ENCODE results near the gene C16orf82. TPM values are rescaled to one million over a fixed set of nuclear protein-coding genes. Genes with fewer than 3 reads are reported as not detected.

Gene C16orf82
- total RNA-seq, 2 experiments from 2014 or later = not detected

GRCh38 chr16:27111486-27111885, 44.8 kb downstream of the C16orf82 start:
- Mint-ChIP-seq H3K27me3 (no peaks in the 10 kb centered on the region), H3K36me3 (ENCODE audit: low read depth) (no peaks in the 10 kb centered on the region), H3K9me3 (peaks cover 3% of the 10 kb centered on the region), H3K27ac (peak overlapping the region; percentile 64), H3K4me3 (no peak overlapping the region), H3K4me1 (ENCODE audit: low read depth) (no peaks in the 10 kb centered on the region)
- no peaks in the 10 kb centered on the region for H3K36me3 ChIP-seq (ENCODE audit: insufficient read depth, low read length)
- H3K4me1 ChIP-seq (ENCODE audit: insufficient read depth, low read length) = peaks cover 19% of the 10 kb centered on the region
- TF ChIP-seq, protein P1, sequence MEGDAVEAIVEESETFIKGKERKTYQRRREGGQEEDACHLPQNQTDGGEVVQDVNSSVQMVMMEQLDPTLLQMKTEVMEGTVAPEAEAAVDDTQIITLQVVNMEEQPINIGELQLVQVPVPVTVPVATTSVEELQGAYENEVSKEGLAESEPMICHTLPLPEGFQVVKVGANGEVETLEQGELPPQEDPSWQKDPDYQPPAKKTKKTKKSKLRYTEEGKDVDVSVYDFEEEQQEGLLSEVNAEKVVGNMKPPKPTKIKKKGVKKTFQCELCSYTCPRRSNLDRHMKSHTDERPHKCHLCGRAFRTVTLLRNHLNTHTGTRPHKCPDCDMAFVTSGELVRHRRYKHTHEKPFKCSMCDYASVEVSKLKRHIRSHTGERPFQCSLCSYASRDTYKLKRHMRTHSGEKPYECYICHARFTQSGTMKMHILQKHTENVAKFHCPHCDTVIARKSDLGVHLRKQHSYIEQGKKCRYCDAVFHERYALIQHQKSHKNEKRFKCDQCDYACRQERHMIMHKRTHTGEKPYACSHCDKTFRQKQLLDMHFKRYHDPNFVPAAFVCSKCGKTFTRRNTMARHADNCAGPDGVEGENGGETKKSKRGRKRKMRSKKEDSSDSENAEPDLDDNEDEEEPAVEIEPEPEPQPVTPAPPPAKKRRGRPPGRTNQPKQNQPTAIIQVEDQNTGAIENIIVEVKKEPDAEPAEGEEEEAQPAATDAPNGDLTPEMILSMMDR (IDR thresholded peaks at IDR 0.05) = no peak
- DNase-seq (no peak), ATAC-seq (ENCODE audit: poor library complexity) (no peak)
- CTCF ChIA-PET = interaction anchor here (0.8 kb wide), 1 partner anchor 15 kb away, joined by 3 read pairs; no protein-coding TSS in a partner anchor
- intact Hi-C loops (cut with DNase I, micrococcal nuclease) = no loop called here
- POLR2A ChIA-PET = no interaction called here
- H3K27ac ChIP-seq (ENCODE audit: low read depth in 1 of 2, low read length in 2 of 2) = no peak overlapping the region
- H3K4me3 ChIP-seq (ENCODE audit: low read length) = no peak overlapping the region
- H3K9me3 ChIP-seq (ENCODE audit: control insufficient read depth in 1 of 2, insufficient read depth in 1 of 2, low read length in 2 of 2) = peaks cover 0 to 10% of the 10 kb centered on the region in 2 experiments
- no peaks in the 10 kb centered on the region for H3K27me3 ChIP-seq (ENCODE audit: control insufficient read depth in 1 of 2, insufficient read depth in 2 of 2, low read length in 2 of 2)

DNA sequence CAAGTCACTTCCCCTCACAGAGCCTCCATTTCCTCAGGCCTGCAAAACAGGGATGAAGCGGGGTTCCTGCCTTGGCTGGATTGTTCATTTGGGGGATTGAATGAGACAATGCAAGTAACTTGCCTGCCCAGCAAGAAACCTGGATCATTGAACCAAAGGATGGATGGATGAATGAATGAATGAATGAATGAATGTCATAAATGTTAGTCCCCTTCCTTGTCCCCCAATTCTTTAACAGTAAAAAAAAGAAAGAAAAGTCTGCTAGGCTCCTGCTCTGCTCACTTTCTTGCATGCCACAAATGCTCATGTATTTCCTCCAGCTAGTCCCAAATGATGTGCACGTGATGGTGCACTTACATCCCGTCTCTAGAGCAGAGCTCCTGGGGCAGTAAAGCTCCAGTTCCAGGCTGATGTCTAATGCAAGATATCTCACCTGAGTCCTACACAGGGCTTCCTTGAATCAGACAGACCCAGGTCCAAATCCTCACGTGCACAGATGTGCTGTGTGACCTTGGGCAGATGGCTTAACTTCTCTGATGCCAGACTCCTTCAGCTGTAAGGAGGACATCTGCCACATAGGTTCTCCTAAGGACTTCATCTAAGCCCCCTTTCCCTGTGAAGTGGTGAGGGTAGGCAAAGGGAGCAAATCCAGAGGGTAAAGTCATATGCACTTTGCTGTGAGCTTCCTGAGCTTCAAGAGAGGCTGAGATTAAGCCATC, 45.5 kb downstream of the C16orf82 start:
- H3K4me1 ChIP-seq (ENCODE audit: insufficient read depth, low read length) = peaks cover 19% of the 10 kb centered on the region
- TF ChIP-seq, protein P1 (IDR thresholded peaks at IDR 0.05) = no peak
- H3K36me3 ChIP-seq (ENCODE audit: insufficient read depth, low read length) = no peaks in the 10 kb centered on the region
- Mint-ChIP-seq H3K27me3 (no peaks in the 10 kb centered on the region), H3K9me3 (peaks cover 3% of the 10 kb centered on the region), H3K27ac (no peak overlapping the region), H3K36me3 (ENCODE audit: low read depth) (no peaks in the 10 kb centered on the region), H3K4me1 (ENCODE audit: low read depth) (no peaks in the 10 kb centered on the region), H3K4me3 (no peak overlapping the region)
- ChIA-PET POLR2A (interaction anchor here (0.7 kb wide), 1 partner anchor 350 kb away, joined by 3 read pairs; no protein-coding TSS in a partner anchor), CTCF (interaction anchor here (0.8 kb wide), 1 partner anchor 16 kb away, joined by 3 read pairs; no protein-coding TSS in a partner anchor)
- H3K27me3 ChIP-seq (ENCODE audit: control insufficient read depth in 1 of 2, insufficient read depth in 2 of 2, low read length in 2 of 2) = no peaks in the 10 kb centered on the region
- intact Hi-C loops (cut with DNase I, micrococcal nuclease) = no loop called here
- peaks cover 0 to 10% of the 10 kb centered on the region in 2 experiments for H3K9me3 ChIP-seq (ENCODE audit: control insufficient read depth in 1 of 2, insufficient read depth in 1 of 2, low read length in 2 of 2)
- H3K27ac ChIP-seq (ENCODE audit: low read depth in 1 of 2, low read length in 2 of 2) = no peak overlapping the region
- ATAC-seq (ENCODE audit: poor library complexity) (no peak), DNase-seq (no peak)
- no peak overlapping the region for H3K4me3 ChIP-seq (ENCODE audit: low read length)

DNA sequence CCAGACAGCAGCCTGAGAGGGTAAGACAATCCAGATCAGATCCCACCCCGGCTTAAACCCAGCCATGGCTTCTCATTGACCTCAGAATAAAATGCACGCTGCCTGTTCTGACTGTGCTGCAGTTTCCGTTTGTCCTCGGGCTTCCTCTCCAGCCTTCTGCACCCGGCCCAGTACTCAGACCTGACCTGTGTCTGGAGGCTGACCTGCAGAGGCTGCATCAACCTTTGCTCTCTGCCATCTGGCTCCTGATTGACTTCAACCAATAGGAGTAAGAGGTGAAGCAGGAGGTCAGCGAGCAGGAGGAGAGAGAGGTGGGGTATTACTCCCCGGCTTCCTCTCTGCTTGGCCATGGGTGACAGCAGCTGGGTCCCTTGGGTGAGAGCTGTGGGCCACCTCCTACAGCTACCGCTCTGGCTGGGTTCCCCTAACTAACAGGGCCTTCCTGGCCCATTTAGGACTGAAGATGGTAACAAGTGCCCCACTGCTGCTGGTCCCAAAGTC, 46.7 kb downstream of the C16orf82 start:
- peaks cover 19% of the 10 kb centered on the region for H3K4me1 ChIP-seq (ENCODE audit: insufficient read depth, low read length)
- H3K36me3 ChIP-seq (ENCODE audit: insufficient read depth, low read length) = no peaks in the 10 kb centered on the region
- ChIA-PET POLR2A (no interaction called here), CTCF (no interaction called here)
- Mint-ChIP-seq H3K27ac (no peak overlapping the region), H3K4me1 (ENCODE audit: low read depth) (no peaks in the 10 kb centered on the region), H3K9me3 (peaks cover 3% of the 10 kb centered on the region), H3K36me3 (ENCODE audit: low read depth) (no peaks in the 10 kb centered on the region), H3K27me3 (no peaks in the 10 kb centered on the region), H3K4me3 (no peak overlapping the region)
- TF ChIP-seq, protein P1 (IDR thresholded peaks at IDR 0.05) = no peak
- intact Hi-C loops (cut with DNase I, micrococcal nuclease) = no loop called here
- peaks cover 0 to 10% of the 10 kb centered on the region in 2 experiments for H3K9me3 ChIP-seq (ENCODE audit: control insufficient read depth in 1 of 2, insufficient read depth in 1 of 2, low read length in 2 of 2)
- H3K4me3 ChIP-seq (ENCODE audit: low read length) = no peak overlapping the region
- no peaks in the 10 kb centered on the region for H3K27me3 ChIP-seq (ENCODE audit: control insufficient read depth in 1 of 2, insufficient read depth in 2 of 2, low read length in 2 of 2)
- H3K27ac ChIP-seq (ENCODE audit: low read depth in 1 of 2, low read length in 2 of 2) = no peak overlapping the region
- ATAC-seq (ENCODE audit: poor library complexity) (no peak), DNase-seq (no peak)

Measured in CD4-positive, alpha-beta T cell (primary cell).